ENCODE data around the gene NFATC1.

Gene NFATC1

DNA sequence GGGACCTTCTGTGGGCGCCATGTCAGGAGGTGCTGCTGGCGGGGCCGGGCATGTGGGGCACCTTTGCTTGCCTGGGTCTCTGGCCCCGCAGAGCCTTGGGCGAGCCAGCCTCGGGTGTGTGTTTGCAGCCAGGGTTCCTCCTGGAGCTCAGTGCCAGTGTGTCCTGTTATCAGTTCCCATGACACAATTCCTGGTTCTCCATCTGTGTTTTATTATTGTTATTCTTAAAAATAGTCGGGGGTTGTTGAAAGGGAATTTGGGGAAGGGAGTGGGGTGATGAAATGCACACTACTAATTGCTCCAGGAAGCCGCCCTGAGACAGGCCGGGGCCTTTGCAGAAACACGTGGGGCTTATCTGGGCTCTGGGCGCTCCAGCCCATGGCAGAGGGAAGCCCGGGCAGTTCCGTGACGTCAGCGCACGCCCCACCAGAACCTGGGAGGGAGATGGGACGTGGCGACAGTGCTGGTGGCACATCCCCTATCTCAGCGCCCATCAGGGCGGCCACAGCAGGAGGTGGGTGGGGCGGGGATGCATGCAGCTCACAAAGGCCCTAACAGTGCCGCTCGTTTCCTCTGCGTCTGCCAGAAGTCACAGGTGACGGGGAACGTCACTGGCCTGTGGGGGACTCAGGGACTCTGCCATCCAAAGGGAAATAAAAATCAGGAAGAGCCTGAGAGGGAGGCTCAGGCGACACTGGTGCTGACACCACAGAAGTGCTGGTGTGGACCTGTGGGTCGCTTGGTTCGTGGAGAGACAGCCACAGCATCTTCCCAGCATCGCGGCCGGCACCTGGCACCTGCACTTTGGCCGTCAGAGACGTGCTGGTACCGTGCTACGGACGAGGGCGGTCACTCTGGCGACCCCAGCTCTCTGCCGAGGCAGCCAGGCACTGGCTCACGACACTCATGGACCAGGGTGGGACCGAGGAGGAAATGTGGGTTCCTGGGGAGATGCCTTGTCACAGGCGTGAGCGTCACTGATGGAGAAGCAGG is 131.0 kb downstream of the NFATC1 start:
- TF ChIP-seq, protein P1, sequence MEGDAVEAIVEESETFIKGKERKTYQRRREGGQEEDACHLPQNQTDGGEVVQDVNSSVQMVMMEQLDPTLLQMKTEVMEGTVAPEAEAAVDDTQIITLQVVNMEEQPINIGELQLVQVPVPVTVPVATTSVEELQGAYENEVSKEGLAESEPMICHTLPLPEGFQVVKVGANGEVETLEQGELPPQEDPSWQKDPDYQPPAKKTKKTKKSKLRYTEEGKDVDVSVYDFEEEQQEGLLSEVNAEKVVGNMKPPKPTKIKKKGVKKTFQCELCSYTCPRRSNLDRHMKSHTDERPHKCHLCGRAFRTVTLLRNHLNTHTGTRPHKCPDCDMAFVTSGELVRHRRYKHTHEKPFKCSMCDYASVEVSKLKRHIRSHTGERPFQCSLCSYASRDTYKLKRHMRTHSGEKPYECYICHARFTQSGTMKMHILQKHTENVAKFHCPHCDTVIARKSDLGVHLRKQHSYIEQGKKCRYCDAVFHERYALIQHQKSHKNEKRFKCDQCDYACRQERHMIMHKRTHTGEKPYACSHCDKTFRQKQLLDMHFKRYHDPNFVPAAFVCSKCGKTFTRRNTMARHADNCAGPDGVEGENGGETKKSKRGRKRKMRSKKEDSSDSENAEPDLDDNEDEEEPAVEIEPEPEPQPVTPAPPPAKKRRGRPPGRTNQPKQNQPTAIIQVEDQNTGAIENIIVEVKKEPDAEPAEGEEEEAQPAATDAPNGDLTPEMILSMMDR (IDR thresholded peaks at IDR 0.05), result no peak
- H3K4me1 ChIP-seq (ENCODE audit: control insufficient read depth in 1 of 2, insufficient read depth in 1 of 2, low read depth in 1 of 2, low read length in 1 of 2), result peaks cover 22 to 24% of the 10 kb centered on the region in 2 experiments
- H3K27ac ChIP-seq, result no peak overlapping the region
- peaks cover 38% of the 10 kb centered on the region for H3K27me3 ChIP-seq
- H3K4me3 ChIP-seq (ENCODE audit: low read depth in 1 of 2, low read length in 1 of 2), result no peak overlapping the region
- no peaks in the 10 kb centered on the region for H3K9me3 ChIP-seq
- H3K36me3 ChIP-seq, result peaks cover 4% of the 10 kb centered on the region

DNA sequence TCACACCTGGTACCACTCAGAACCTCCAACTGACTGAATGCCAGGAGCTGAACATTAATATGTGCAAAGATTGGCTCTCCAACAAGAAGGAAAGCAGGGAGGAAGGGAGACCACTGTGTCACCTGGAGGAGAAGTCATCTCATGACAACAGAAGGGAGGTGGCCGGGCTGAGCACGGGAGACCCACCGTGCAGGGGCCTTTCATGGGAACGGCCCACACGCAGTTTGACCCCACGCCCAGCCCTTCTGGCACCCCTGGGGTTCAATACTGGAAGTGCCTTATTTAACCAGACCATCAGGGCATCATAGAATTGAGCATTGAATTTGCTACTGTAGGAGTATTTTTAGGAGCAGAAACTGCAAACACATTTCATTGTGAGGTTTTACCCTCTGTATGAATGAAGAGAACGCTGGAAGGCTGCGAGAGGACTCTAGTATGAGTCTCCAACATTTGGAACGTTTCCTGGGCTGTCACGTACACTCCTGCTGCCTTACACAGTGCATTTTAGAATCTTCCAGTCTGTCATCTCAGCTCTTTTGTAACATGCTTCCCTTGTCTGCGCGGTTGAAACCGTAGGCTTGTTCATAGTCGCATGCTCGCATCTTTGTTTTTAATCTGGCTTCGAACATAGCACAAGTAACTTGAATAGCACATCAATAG is 132.1 kb downstream of the NFATC1 start:
- H3K4me1 ChIP-seq (ENCODE audit: control insufficient read depth in 1 of 2, insufficient read depth in 1 of 2, low read depth in 1 of 2, low read length in 1 of 2), result peaks cover 19 to 22% of the 10 kb centered on the region in 2 experiments
- no peak overlapping the region for H3K27ac ChIP-seq
- H3K4me3 ChIP-seq (ENCODE audit: low read depth in 1 of 2, low read length in 1 of 2), result no peak overlapping the region
- H3K9me3 ChIP-seq, result no peaks in the 10 kb centered on the region
- TF ChIP-seq, protein P1 (IDR thresholded peaks at IDR 0.05), result no peak
- H3K27me3 ChIP-seq, result peaks cover 45% of the 10 kb centered on the region
- peaks cover 4% of the 10 kb centered on the region for H3K36me3 ChIP-seq

DNA sequence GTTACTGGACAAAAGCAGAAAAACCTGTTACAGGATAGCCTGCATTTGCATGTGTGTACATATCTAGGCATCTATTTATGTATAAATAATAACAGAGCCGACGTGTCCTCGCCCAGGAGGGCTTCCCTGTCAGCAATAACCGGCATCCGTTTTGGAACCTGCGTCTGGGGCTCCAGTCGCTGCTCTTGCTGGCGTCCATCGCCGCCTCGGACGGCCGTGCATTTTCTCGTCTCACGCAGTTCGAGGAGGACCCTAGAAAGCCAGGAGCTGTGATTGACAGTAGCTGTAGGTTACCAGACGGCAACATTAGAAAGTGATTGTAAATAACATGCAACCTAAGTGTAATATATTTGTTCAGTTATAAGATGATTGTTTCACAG is 132.6 kb downstream of the NFATC1 start:
- Histone ChIP-seq H3K27ac (no peak overlapping the region), H3K9me3 (no peaks in the 10 kb centered on the region), H3K4me1 (ENCODE audit: control insufficient read depth in 1 of 2, insufficient read depth in 1 of 2, low read depth in 1 of 2, low read length in 1 of 2) (peaks cover 14 to 17% of the 10 kb centered on the region in 2 experiments), H3K36me3 (peaks cover 4% of the 10 kb centered on the region), H3K27me3 (peaks cover 45% of the 10 kb centered on the region), H3K4me3 (ENCODE audit: low read depth in 1 of 2, low read length in 1 of 2) (no peak overlapping the region)
- TF ChIP-seq, protein P1 (IDR thresholded peaks at IDR 0.05), result no peak

DNA sequence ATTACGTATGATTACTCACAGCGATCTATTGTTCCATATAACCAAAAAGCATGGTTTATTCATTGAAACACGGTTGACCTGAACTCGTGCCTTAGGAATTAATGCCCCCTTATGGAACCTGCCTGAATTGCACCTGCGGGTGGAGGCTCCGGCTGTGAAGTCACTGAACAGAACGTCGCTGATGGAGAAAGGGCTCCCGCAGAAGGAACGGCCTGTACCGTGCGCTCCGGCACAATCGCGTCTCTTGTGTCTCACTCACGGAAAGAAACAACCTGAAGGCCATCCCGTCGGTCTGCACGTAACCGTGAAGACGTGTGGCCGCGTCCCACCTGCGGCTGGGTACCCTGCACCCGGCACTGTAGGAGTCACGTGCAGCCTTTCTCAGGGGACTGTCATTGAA is 133.1 kb downstream of the NFATC1 start:
- H3K4me3 ChIP-seq (ENCODE audit: low read depth in 1 of 2, low read length in 1 of 2), result no peak overlapping the region
- H3K27ac ChIP-seq, result no peak overlapping the region
- TF ChIP-seq, protein P1 (IDR thresholded peaks at IDR 0.05), result no peak
- H3K36me3 ChIP-seq, result peaks cover 4% of the 10 kb centered on the region
- H3K4me1 ChIP-seq (ENCODE audit: control insufficient read depth in 1 of 2, insufficient read depth in 1 of 2, low read depth in 1 of 2, low read length in 1 of 2), result peaks cover 8 to 12% of the 10 kb centered on the region in 2 experiments
- peaks cover 47% of the 10 kb centered on the region for H3K27me3 ChIP-seq
- no peaks in the 10 kb centered on the region for H3K9me3 ChIP-seq

DNA sequence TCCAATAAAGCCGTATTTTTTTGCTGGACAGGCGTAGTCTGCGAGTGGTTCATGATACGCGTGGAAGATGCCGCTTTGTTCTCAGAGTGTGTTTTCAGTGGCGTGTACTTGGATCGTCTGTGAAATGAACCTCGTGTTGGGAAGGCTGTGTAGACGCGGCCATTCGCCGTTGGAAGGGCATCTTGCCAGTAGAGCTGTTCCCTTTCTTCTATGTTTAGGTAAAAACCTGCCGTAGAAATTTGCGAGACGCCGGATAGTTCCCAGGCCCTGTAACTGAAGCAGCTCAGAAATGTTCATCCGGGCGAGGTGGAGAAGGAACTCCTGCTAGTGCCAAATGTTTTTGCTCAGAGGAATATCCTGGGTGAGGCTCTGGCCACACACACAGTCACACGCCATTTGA is 133.6 kb downstream of the NFATC1 start:
- Histone ChIP-seq H3K9me3 (no peaks in the 10 kb centered on the region), H3K4me3 (ENCODE audit: low read depth in 1 of 2, low read length in 1 of 2) (no peak overlapping the region), H3K36me3 (peaks cover 4% of the 10 kb centered on the region), H3K27me3 (peaks cover 47% of the 10 kb centered on the region), H3K4me1 (ENCODE audit: control insufficient read depth in 1 of 2, insufficient read depth in 1 of 2, low read depth in 1 of 2, low read length in 1 of 2) (peaks cover 4 to 7% of the 10 kb centered on the region in 2 experiments), H3K27ac (no peak overlapping the region)
- TF ChIP-seq, protein P1 (IDR thresholded peaks at IDR 0.05), result no peak
